SK-MEL-5 (cell line): ENCODE measurements around the gene MAP3K4. TPM values are rescaled to one million over a fixed set of nuclear protein-coding genes. Genes with fewer than 3 reads are reported as not detected.
"Not testable (repeated sequence)": the region's sequence is repeated elsewhere in the genome, so short reads cannot be mapped to it uniquely, and the experiment has no call there.

ENCODE experiments used
- DNase-seq: peaks from one replicate; pipeline ENCODE4 v3.0.0-alpha.2; 2016; ENCODE audit warnings: low read depth, low spot score
- in situ Hi-C: cut with HindIII; loops from 2 replicates; pipeline ENCODE4 v1.10.0; 2016; ENCODE audit warnings: low sequenced_read_pairs, high pct_unique_total_duplicates, low pct_unique_long_range_greater_than_20kb
- total RNA-seq: library from RNA; depleted of rRNA; stranded (reverse); fragments of >200 nt; shearing (Covaris generic); gene quantifications from 2 replicates; pipeline ENCODE4 v1.2.3, GENCODE V29; 2014

The MAP3K4 gene
- total RNA-seq, 1 experiment from 2014 or later = 14.6 TPM

- in situ Hi-C loops = no loop called here
- no peak for DNase-seq
These were observed 25.7 kb upstream of the MAP3K4 start for GRCh38 chr6:160965893-160966292.

GRCh38 chr6:160966493-160967229, 24.9 kb upstream of the MAP3K4 start:
- in situ Hi-C loops = no loop called here

GRCh38 chr6:160967351-160967750, 24.2 kb upstream of the MAP3K4 start:
- no peak for DNase-seq
- in situ Hi-C loops = no loop called here

More at GRCh38 chr6:160966493-160967229, 24.9 kb upstream of the MAP3K4 start:
- no peak for DNase-seq

- DNase-seq = no peak
- in situ Hi-C loops = no loop called here
These were observed 23.7 kb upstream of the MAP3K4 start for GRCh38 chr6:160967833-160968232.

- in situ Hi-C loops = no loop called here
- DNase-seq = no peak
These were observed 20.4 kb upstream of the MAP3K4 start for GRCh38 chr6:160971171-160971570.

- DNase-seq = no peak
- in situ Hi-C loops = no loop called here
These were observed 19.5 kb upstream of the MAP3K4 start for GRCh38 chr6:160972111-160972510.

- DNase-seq, in situ Hi-C loops: not testable (repeated sequence)
These were observed 19.0 kb upstream of the MAP3K4 start for GRCh38 chr6:160972594-160972993.

GRCh38 chr6:160973311-160974250, 18.0 kb upstream of the MAP3K4 start:
- DNase-seq = no peak
- in situ Hi-C loops = no loop called here

- no peak for DNase-seq
These were observed 17.2 kb upstream of the MAP3K4 start for GRCh38 chr6:160974304-160974771.

GRCh38 chr6:160975162-160975561, 16.4 kb upstream of the MAP3K4 start:
- no peak for DNase-seq
- in situ Hi-C loops = no loop called here

More at GRCh38 chr6:160974304-160974771, 17.2 kb upstream of the MAP3K4 start:
- in situ Hi-C loops = no loop called here

- in situ Hi-C loops = not testable (repeated sequence)
These were observed 15.6 kb upstream of the MAP3K4 start for GRCh38 chr6:160975961-160976360.

GRCh38 chr6:160978141-160978901, 13.2 kb upstream of the MAP3K4 start:
- in situ Hi-C loops = no loop called here
- no peak for DNase-seq

More at GRCh38 chr6:160975961-160976360, 15.6 kb upstream of the MAP3K4 start:
- DNase-seq = not testable (repeated sequence)

- DNase-seq = no peak
- in situ Hi-C loops = no loop called here
These were observed 12.4 kb upstream of the MAP3K4 start for GRCh38 chr6:160979061-160979708.

GRCh38 chr6:160983377-160983948, 8.1 kb upstream of the MAP3K4 start:
- DNase-seq = not testable (repeated sequence)

GRCh38 chr6:160986851-160987250, 4.7 kb upstream of the MAP3K4 start:
- DNase-seq = no peak
- in situ Hi-C loops = no loop called here

More at GRCh38 chr6:160983377-160983948, 8.1 kb upstream of the MAP3K4 start:
- in situ Hi-C loops = not testable (repeated sequence)

- in situ Hi-C loops = no loop called here
- DNase-seq = no peak
These were observed 4.3 kb upstream of the MAP3K4 start for GRCh38 chr6:160987265-160987664.
